Right renal pelvis (tissue), 4 donors: ENCODE data around the gene WIPF2. TPM values are rescaled to one million over a fixed set of nuclear protein-coding genes. Genes with fewer than 3 reads are reported as not detected.
"Not testable (repeated sequence)": the region's sequence is repeated elsewhere in the genome, so short reads cannot be mapped to it uniquely, and the experiment has no call there.

Source experiments
- DNase-seq, 4 donors: peaks; one replicate each; pipeline ENCODE4 v3.0.0-alpha.2; 2013; ENCODE audit warnings: low read depth in 4 of 4, low spot score in 3 of 4, missing footprints in 1 of 4
- polyA plus RNA-seq, 4 donors: library from polyadenylated mRNA; unstranded; fragments of 120-200 nt; gene quantifications; one replicate each; pipeline ENCODE4 v1.2.1, GENCODE V29; 2013; ENCODE audit not compliant: insufficient read length in 4 of 4

WIPF2 gene
- polyA plus RNA-seq, 4 donors = 29.4 to 32.0 (median 31.8) TPM

GRCh38 chr17:40191237-40192208 lies 27.6 kb upstream of the WIPF2 start:
- peak in 1 of 4 donors; percentile 69 for DNase-seq

- no peak for DNase-seq
Measured at GRCh38 chr17:40192961-40193360, 26.1 kb upstream of the WIPF2 start.

GRCh38 chr17:40194821-40195220 lies 24.3 kb upstream of the WIPF2 start:
- DNase-seq = no peak

GRCh38 chr17:40197550-40197949 lies 21.6 kb upstream of the WIPF2 start:
- DNase-seq = no peak

GRCh38 chr17:40197965-40198456 lies 21.1 kb upstream of the WIPF2 start:
- not testable (repeated sequence) for DNase-seq

- no peak for DNase-seq
Measured at GRCh38 chr17:40198576-40198975, 20.5 kb upstream of the WIPF2 start.

GRCh38 chr17:40203131-40203530 lies 16.0 kb upstream of the WIPF2 start:
- no peak for DNase-seq

- not testable (repeated sequence) for DNase-seq
Measured at GRCh38 chr17:40206193-40206592, 12.9 kb upstream of the WIPF2 start.

GRCh38 chr17:40209404-40210093 lies 9.6 kb upstream of the WIPF2 start:
- DNase-seq = no peak

GRCh38 chr17:40213914-40214313 lies 5.2 kb upstream of the WIPF2 start:
- not testable (repeated sequence) for DNase-seq

GRCh38 chr17:40218006-40218739 lies 931 bp upstream of the WIPF2 start:
- DNase-seq = no peak

- DNase-seq = peak in 3 of 4 donors; percentile 41 to 52 (median 52)
Measured at GRCh38 chr17:40219594-40220338, 662 bp downstream of the WIPF2 start.

GRCh38 chr17:40224718-40225550 lies 5.8 kb downstream of the WIPF2 start:
- no peak for DNase-seq

GRCh38 chr17:40229146-40229545 lies 10.0 kb downstream of the WIPF2 start:
- not testable (repeated sequence) for DNase-seq

- no peak for DNase-seq
Measured at GRCh38 chr17:40230670-40231069, 11.6 kb downstream of the WIPF2 start.

- not testable (repeated sequence) for DNase-seq
Measured at GRCh38 chr17:40231928-40232327, 12.8 kb downstream of the WIPF2 start.

GRCh38 chr17:40241252-40241834 lies 22.2 kb downstream of the WIPF2 start:
- no peak for DNase-seq

GRCh38 chr17:40242774-40243173 lies 23.7 kb downstream of the WIPF2 start:
- no peak for DNase-seq

- DNase-seq = no peak
Measured at GRCh38 chr17:40243761-40244160, 24.7 kb downstream of the WIPF2 start.
